Vagina (tissue), 2 donors: ENCODE data around the gene DDR1. TPM values are rescaled to one million over a fixed set of nuclear protein-coding genes. Genes with fewer than 3 reads are reported as not detected.

Experiments used
- DNase-seq, 2 donors: peaks; one replicate each; pipeline ENCODE4 v3.0.0-alpha.2; 2017; ENCODE audit errors: extremely low spot score in 2 of 2
- H3K27ac ChIP-seq: fragments of 200-600 bp; sonication (generic); one replicate; pipeline ENCODE4 v1.5.1; 2019
- H3K27me3 ChIP-seq: fragments of 200-600 bp; sonication (generic); one replicate; pipeline ENCODE4 v1.5.1; 2019
- H3K36me3 ChIP-seq, 2 donors: fragments of 200-600 bp; sonication (generic); one replicate each; pipeline ENCODE4 v1.5.1; 2017 to 2019
- H3K4me1 ChIP-seq: fragments of 200-600 bp; sonication (generic); one replicate; pipeline ENCODE4 v1.5.1; 2019
- H3K4me3 ChIP-seq, 2 donors: fragments of 200-600 bp; sonication (generic); 1 replicate in 1 of 2; 2 replicates in 1 of 2; pipeline ENCODE4 v1.5.1; 2016 to 2019
- H3K9me3 ChIP-seq: fragments of 200-600 bp; sonication (generic); one replicate; pipeline ENCODE4 v1.5.1; 2019
- POLR2A ChIP-seq, 2 donors: fragments of 450-650 bp; IDR thresholded peaks; one replicate each; pipeline ENCODE4 v1.6.1; 2017; ENCODE audit warnings: antibody characterized with exemption in 2 of 2, mild to moderate bottlenecking in 2 of 2, moderate library complexity in 2 of 2
- POLR2AphosphoS5 ChIP-seq, 2 donors: sonication (generic); formaldehyde crosslinking; IDR thresholded peaks; one replicate each; pipeline ENCODE4 v1.9.0; 2017; ENCODE audit warnings: antibody characterized with exemption in 2 of 2, mild to moderate bottlenecking in 2 of 2, low read depth in 1 of 2; ENCODE audit not compliant: insufficient read depth in 1 of 2
- intact Hi-C: fragments of 100-400 bp; cut with DNase I; formaldehyde crosslinking; loops from one replicate; pipeline ENCODE4 v1.15.1; 2023
- total RNA-seq: library from RNA; depleted of rRNA; stranded (reverse); fragments of >200 nt; gene quantifications from one replicate; pipeline ENCODE4 v1.2.3, GENCODE V29; 2016
- TF ChIP-seq, protein P1 (sequence below), 3 experiments: fragments of 450-650 bp in 2 of 3; fragments of 200-600 bp in 1 of 3; sonication (generic) in 1 of 3; IDR thresholded peaks; one replicate each; pipeline ENCODE4 v1.5.1; 2017 to 2019; ENCODE audit warnings: antibody characterized with exemption in 3 of 3, mild to moderate bottlenecking in 2 of 3, moderate library complexity in 2 of 3

DDR1 gene
- total RNA-seq, 1 donor from 2014 or later, result 71.5 TPM

DNA sequence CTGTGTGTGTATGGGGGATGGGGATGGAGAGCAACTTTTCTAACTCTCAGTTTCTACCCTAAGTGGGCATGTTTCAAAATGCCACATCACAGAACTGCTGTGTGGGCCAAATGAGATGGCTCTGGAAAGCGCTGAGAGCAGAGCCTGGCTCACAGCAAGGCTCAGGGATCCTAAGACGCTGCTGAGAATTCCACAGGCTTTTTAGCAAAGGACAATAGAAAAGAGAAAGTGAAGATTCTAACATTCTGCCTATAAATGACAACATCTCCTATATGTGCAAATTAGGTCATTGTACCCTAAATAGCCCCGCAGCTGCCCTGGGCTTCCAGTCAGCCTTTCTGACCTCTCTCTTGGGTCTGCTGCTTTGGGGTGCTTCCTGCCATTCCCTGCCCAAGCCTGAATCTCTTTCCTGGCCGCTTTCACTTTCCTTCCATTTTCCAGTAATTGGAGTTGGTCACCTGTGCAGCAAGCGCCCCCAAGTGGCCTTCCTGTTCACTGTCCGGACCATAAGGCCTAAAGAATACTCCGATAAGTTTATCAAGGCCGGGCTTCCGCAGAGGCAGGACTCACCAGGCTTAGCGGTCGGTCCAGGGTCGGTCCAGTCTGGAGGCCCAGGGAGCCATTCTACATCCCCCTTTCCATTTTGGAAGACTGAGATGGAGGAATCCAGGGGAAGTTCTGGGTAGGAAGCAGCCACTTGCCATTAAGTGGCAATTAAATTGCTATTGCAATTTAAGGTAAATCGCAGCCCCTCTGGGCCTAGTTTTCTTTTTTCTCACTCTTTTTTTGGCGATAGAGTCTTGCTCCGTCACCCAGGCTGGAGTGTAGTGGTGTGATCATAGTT, 6.7 kb upstream of the DDR1 start:
- TF ChIP-seq, protein P1, sequence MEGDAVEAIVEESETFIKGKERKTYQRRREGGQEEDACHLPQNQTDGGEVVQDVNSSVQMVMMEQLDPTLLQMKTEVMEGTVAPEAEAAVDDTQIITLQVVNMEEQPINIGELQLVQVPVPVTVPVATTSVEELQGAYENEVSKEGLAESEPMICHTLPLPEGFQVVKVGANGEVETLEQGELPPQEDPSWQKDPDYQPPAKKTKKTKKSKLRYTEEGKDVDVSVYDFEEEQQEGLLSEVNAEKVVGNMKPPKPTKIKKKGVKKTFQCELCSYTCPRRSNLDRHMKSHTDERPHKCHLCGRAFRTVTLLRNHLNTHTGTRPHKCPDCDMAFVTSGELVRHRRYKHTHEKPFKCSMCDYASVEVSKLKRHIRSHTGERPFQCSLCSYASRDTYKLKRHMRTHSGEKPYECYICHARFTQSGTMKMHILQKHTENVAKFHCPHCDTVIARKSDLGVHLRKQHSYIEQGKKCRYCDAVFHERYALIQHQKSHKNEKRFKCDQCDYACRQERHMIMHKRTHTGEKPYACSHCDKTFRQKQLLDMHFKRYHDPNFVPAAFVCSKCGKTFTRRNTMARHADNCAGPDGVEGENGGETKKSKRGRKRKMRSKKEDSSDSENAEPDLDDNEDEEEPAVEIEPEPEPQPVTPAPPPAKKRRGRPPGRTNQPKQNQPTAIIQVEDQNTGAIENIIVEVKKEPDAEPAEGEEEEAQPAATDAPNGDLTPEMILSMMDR (IDR thresholded peaks at IDR 0.05), result peak; percentile 78 to 94 (median 80)
- TF ChIP-seq POLR2AphosphoS5 (IDR thresholded peaks at IDR 0.05; ENCODE audit: insufficient read depth in 1 of 2, low read depth in 1 of 2) (peak; percentile 33 to 83), POLR2A (IDR thresholded peaks at IDR 0.05) (no peak)
- Histone ChIP-seq H3K4me1 (peaks cover 53% of the 10 kb centered on the region), H3K9me3 (no peaks in the 10 kb centered on the region), H3K27me3 (no peaks in the 10 kb centered on the region), H3K27ac (peak overlapping the region; percentile 89), H3K4me3 (peak overlapping the region; percentile 27 to 34), H3K36me3 (no peaks in the 10 kb centered on the region)
- intact Hi-C loops, result loop anchor here (2.0 kb wide), 1 partner anchor 47 kb away; no protein-coding TSS in a partner anchor
- no peak for DNase-seq

DNA sequence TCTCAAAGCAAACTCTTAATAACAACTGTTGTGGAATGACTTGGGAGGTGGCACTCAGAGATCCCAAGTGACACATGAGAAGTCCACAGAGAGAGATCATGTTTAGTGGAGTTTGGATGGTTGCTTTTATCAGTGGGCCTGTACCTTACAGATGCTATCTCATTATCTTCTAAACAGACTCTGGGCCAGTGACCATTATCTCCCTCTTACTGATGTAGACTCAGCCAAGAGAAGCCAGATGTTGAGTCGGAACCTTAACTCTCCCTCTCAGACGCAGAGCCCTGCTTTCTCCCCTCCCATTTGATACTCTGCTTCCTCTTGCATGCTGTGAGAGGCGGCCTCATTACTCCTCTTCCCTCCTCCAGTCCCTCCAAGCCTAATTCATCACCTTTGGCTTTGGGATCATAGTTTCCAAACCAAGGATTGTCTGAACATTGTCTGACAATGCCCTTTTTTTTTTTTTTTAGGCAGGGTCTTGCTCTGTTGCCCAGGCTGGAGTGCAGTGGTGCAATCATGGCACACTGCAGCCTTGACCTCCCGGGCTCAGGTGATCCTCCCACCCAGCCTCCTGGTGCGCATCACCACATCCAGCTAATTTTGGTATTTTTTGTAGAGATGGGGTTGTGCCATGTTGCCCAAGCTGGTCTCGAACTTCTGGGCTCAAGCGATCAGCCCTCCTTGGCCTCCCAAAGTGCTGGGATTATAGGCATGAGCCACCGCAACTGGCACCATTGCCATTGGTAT, 4.5 kb upstream of the DDR1 start:
- Histone ChIP-seq H3K36me3 (no peaks in the 10 kb centered on the region), H3K9me3 (no peaks in the 10 kb centered on the region), H3K27ac (no peak overlapping the region), H3K4me3 (no peak overlapping the region), H3K4me1 (peaks cover 69% of the 10 kb centered on the region), H3K27me3 (no peaks in the 10 kb centered on the region)
- no peak for DNase-seq
- intact Hi-C loops, result loop anchor here (10.0 kb wide), 1 partner anchor 195 kb away; the partner anchor contains the start of gene PPP1R18
- TF ChIP-seq, protein P1 (IDR thresholded peaks at IDR 0.05), result no peak
- TF ChIP-seq POLR2AphosphoS5 (IDR thresholded peaks at IDR 0.05; ENCODE audit: insufficient read depth in 1 of 2, low read depth in 1 of 2), result no peak
- no peak for TF ChIP-seq POLR2A (IDR thresholded peaks at IDR 0.05)

DNA sequence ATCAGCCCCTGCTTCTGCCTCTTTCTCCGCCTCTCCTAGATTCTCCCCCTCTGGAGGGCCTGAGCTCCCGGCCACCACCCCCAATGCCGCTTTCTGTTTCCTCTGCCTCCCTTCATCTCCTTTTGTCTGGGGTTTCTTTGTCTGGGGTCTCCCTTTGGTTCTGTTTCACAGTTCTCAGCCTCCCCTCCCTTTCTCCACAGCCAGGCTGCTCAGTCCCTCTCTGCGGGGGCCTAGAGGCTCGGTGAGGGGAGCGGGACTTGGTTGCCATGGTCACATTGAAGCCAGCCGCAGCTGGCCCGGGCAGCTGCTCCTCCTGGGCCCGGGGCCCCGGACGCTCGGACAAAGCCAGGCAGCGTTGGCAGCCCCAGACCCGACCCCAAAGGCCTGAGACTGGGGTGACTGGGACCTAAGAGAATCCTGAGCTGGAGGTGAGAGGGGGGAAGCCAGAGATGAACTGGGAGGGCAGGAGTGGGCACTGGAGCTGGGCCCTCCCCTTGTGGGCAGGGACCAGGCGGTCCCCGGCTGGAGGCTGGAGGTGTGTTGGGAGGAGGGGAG, 3.5 kb upstream of the DDR1 start:
- Histone ChIP-seq H3K27me3 (no peaks in the 10 kb centered on the region), H3K36me3 (no peaks in the 10 kb centered on the region), H3K4me3 (no peak overlapping the region), H3K9me3 (no peaks in the 10 kb centered on the region), H3K4me1 (peaks cover 71% of the 10 kb centered on the region), H3K27ac (peak overlapping the region; percentile 95)
- TF ChIP-seq POLR2AphosphoS5 (IDR thresholded peaks at IDR 0.05; ENCODE audit: insufficient read depth in 1 of 2, low read depth in 1 of 2), result no peak
- TF ChIP-seq POLR2A (IDR thresholded peaks at IDR 0.05), result no peak
- TF ChIP-seq, protein P1 (IDR thresholded peaks at IDR 0.05), result no peak
- no peak for DNase-seq
- intact Hi-C loops, result loop anchor here (10.0 kb wide), 1 partner anchor 196 kb away; the partner anchor contains the start of gene PPP1R18

DNA sequence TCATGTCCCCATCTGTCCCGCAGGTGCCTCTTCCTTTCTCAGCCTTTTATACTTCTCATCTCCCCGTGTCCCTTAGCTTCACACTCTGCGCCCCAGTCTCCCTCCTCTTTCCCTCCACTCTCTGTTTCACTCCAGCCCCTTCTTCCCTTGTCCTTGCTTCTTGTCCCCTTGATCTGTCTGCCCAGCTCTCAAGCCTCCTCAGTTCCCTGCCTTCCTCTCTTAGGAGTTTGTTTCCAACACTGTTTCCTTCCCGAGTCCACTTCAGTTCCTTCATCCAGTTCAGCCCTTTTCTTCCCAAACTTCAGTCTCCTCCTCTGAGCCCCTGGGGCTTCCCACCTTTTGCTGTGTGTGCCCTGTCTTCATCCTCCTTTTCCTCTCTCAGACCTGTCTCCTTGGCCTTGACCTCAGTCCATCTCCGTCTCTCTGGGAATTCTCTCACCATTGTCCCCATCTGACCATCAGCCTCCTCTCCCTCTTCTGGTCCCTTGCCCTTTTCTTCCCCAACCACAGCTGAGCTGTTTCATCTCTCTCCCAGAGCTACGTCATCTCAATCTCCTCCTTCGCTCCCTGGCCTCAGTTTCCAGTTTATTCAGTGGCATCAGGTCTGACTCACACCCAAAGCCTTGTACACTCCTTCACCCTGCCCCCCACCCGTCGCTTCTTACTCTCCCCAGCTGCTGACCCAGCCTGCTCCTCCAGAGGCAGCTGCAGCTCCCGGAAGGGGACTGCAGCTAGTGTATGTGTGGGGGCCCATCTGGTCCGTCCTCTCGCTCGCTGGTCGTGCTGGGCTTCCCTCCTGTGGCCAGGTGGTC, 2.7 kb upstream of the DDR1 start:
- Histone ChIP-seq H3K9me3 (no peaks in the 10 kb centered on the region), H3K4me3 (no peak overlapping the region), H3K36me3 (no peaks in the 10 kb centered on the region), H3K27me3 (no peaks in the 10 kb centered on the region), H3K4me1 (peaks cover 72% of the 10 kb centered on the region), H3K27ac (peak overlapping the region; percentile 95)
- no peak for TF ChIP-seq POLR2AphosphoS5 (IDR thresholded peaks at IDR 0.05; ENCODE audit: insufficient read depth in 1 of 2, low read depth in 1 of 2)
- TF ChIP-seq, protein P1 (IDR thresholded peaks at IDR 0.05), result no peak
- no peak for TF ChIP-seq POLR2A (IDR thresholded peaks at IDR 0.05)
- intact Hi-C loops, result loop anchor here (2.0 to 10.0 kb wide), 2 partner anchors 57 to 197 kb away; partner anchors contain the start of gene PPP1R18
- no peak for DNase-seq
